Measurements from ENCODE around the gene CCDC183.
A peak's percentile ranks its signal among the peaks of the same experiment; 100 is the strongest.
"Not testable (repeated sequence)": the region's sequence is repeated elsewhere in the genome, so short reads cannot be mapped to it uniquely, and the experiment has no call there.

The CCDC183 gene

GRCh38 chr9:136796775-136797347 is 723 bp downstream of the CCDC183 start:
- H3K4me3 ChIP-seq (ENCODE audit: low read depth, low read length); H3K4me1 ChIP-seq (ENCODE audit: control insufficient read depth, insufficient read depth, low read length); H3K9ac ChIP-seq (ENCODE audit: low read depth, low read length); H3K9me3 ChIP-seq (ENCODE audit: control insufficient read depth, insufficient read depth, low read length); H3K27me3 ChIP-seq (ENCODE audit: control insufficient read depth, insufficient read depth, low read length): not testable (repeated sequence)
- H3K36me3 ChIP-seq (ENCODE audit: control insufficient read depth, insufficient read depth, low read length) = peaks cover 12% of the 10 kb centered on the region

GRCh38 chr9:136798708-136799078 is 2.6 kb downstream of the CCDC183 start:
- H3K9me3 ChIP-seq (ENCODE audit: control insufficient read depth, insufficient read depth, low read length) = no peaks in the 10 kb centered on the region
- H3K27me3 ChIP-seq (ENCODE audit: control insufficient read depth, insufficient read depth, low read length) = peaks cover 9% of the 10 kb centered on the region
- H3K9ac ChIP-seq (ENCODE audit: low read depth, low read length) = no peak overlapping the region
- peaks cover 3% of the 10 kb centered on the region for H3K4me1 ChIP-seq (ENCODE audit: control insufficient read depth, insufficient read depth, low read length)
- no peak overlapping the region for H3K4me3 ChIP-seq (ENCODE audit: low read depth, low read length)
- peaks cover 3% of the 10 kb centered on the region for H3K36me3 ChIP-seq (ENCODE audit: control insufficient read depth, insufficient read depth, low read length)

GRCh38 chr9:136799079-136799853 is 3.1 kb downstream of the CCDC183 start:
- Histone ChIP-seq H3K36me3 (ENCODE audit: control insufficient read depth, insufficient read depth, low read length) (peaks cover 2% of the 10 kb centered on the region), H3K4me3 (ENCODE audit: low read depth, low read length) (peak overlapping the region; percentile 63), H3K9me3 (ENCODE audit: control insufficient read depth, insufficient read depth, low read length) (no peaks in the 10 kb centered on the region), H3K27me3 (ENCODE audit: control insufficient read depth, insufficient read depth, low read length) (peaks cover 9% of the 10 kb centered on the region), H3K4me1 (ENCODE audit: control insufficient read depth, insufficient read depth, low read length) (peaks cover 3% of the 10 kb centered on the region), H3K9ac (ENCODE audit: low read depth, low read length) (no peak overlapping the region)

- Histone ChIP-seq H3K36me3 (ENCODE audit: control insufficient read depth, insufficient read depth, low read length) (peaks cover 2% of the 10 kb centered on the region), H3K9ac (ENCODE audit: low read depth, low read length) (no peak overlapping the region), H3K9me3 (ENCODE audit: control insufficient read depth, insufficient read depth, low read length) (no peaks in the 10 kb centered on the region), H3K27me3 (ENCODE audit: control insufficient read depth, insufficient read depth, low read length) (peaks cover 9% of the 10 kb centered on the region), H3K4me3 (ENCODE audit: low read depth, low read length) (peak overlapping the region; percentile 63), H3K4me1 (ENCODE audit: control insufficient read depth, insufficient read depth, low read length) (peaks cover 3% of the 10 kb centered on the region)
Observed at GRCh38 chr9:136799854-136800657, 3.9 kb downstream of the CCDC183 start.

GRCh38 chr9:136802321-136802720 is 6.2 kb downstream of the CCDC183 start:
- H3K9ac ChIP-seq (ENCODE audit: low read depth, low read length) = no peak overlapping the region
- H3K4me3 ChIP-seq (ENCODE audit: low read depth, low read length) = no peak overlapping the region

GRCh38 chr9:136803009-136803550 is 6.9 kb downstream of the CCDC183 start:
- not testable (repeated sequence) for H3K36me3 ChIP-seq (ENCODE audit: control insufficient read depth, insufficient read depth, low read length); H3K4me3 ChIP-seq (ENCODE audit: low read depth, low read length); H3K4me1 ChIP-seq (ENCODE audit: control insufficient read depth, insufficient read depth, low read length); H3K27me3 ChIP-seq (ENCODE audit: control insufficient read depth, insufficient read depth, low read length); H3K9me3 ChIP-seq (ENCODE audit: control insufficient read depth, insufficient read depth, low read length); H3K9ac ChIP-seq (ENCODE audit: low read depth, low read length)

More at GRCh38 chr9:136802321-136802720, 6.2 kb downstream of the CCDC183 start:
- Histone ChIP-seq H3K27me3 (ENCODE audit: control insufficient read depth, insufficient read depth, low read length) (peaks cover 9% of the 10 kb centered on the region), H3K4me1 (ENCODE audit: control insufficient read depth, insufficient read depth, low read length) (no peaks in the 10 kb centered on the region), H3K36me3 (ENCODE audit: control insufficient read depth, insufficient read depth, low read length) (peaks cover 4% of the 10 kb centered on the region), H3K9me3 (ENCODE audit: control insufficient read depth, insufficient read depth, low read length) (no peaks in the 10 kb centered on the region)

- Histone ChIP-seq H3K4me1 (ENCODE audit: control insufficient read depth, insufficient read depth, low read length) (no peaks in the 10 kb centered on the region), H3K9me3 (ENCODE audit: control insufficient read depth, insufficient read depth, low read length) (no peaks in the 10 kb centered on the region), H3K9ac (ENCODE audit: low read depth, low read length) (no peak overlapping the region), H3K4me3 (ENCODE audit: low read depth, low read length) (no peak overlapping the region), H3K27me3 (ENCODE audit: control insufficient read depth, insufficient read depth, low read length) (peaks cover 6% of the 10 kb centered on the region), H3K36me3 (ENCODE audit: control insufficient read depth, insufficient read depth, low read length) (peaks cover 4% of the 10 kb centered on the region)
Observed at GRCh38 chr9:136803551-136804508, 7.7 kb downstream of the CCDC183 start.

GRCh38 chr9:136804509-136805206 is 8.5 kb downstream of the CCDC183 start:
- H3K4me1 ChIP-seq (ENCODE audit: control insufficient read depth, insufficient read depth, low read length) = no peaks in the 10 kb centered on the region

GRCh38 chr9:136805207-136805740 is 9.1 kb downstream of the CCDC183 start:
- Histone ChIP-seq H3K4me1 (ENCODE audit: control insufficient read depth, insufficient read depth, low read length) (no peaks in the 10 kb centered on the region), H3K9me3 (ENCODE audit: control insufficient read depth, insufficient read depth, low read length) (no peaks in the 10 kb centered on the region), H3K27me3 (ENCODE audit: control insufficient read depth, insufficient read depth, low read length) (no peaks in the 10 kb centered on the region), H3K36me3 (ENCODE audit: control insufficient read depth, insufficient read depth, low read length) (peaks cover 4% of the 10 kb centered on the region), H3K9ac (ENCODE audit: low read depth, low read length) (no peak overlapping the region), H3K4me3 (ENCODE audit: low read depth, low read length) (no peak overlapping the region)

More at GRCh38 chr9:136804509-136805206, 8.5 kb downstream of the CCDC183 start:
- Histone ChIP-seq H3K4me3 (ENCODE audit: low read depth, low read length) (no peak overlapping the region), H3K36me3 (ENCODE audit: control insufficient read depth, insufficient read depth, low read length) (peaks cover 4% of the 10 kb centered on the region), H3K9ac (ENCODE audit: low read depth, low read length) (no peak overlapping the region), H3K9me3 (ENCODE audit: control insufficient read depth, insufficient read depth, low read length) (no peaks in the 10 kb centered on the region), H3K27me3 (ENCODE audit: control insufficient read depth, insufficient read depth, low read length) (no peaks in the 10 kb centered on the region)

GRCh38 chr9:136806067-136806466 is 9.9 kb downstream of the CCDC183 start:
- Histone ChIP-seq H3K27me3 (ENCODE audit: control insufficient read depth, insufficient read depth, low read length) (no peaks in the 10 kb centered on the region), H3K9me3 (ENCODE audit: control insufficient read depth, insufficient read depth, low read length) (no peaks in the 10 kb centered on the region), H3K36me3 (ENCODE audit: control insufficient read depth, insufficient read depth, low read length) (peaks cover 4% of the 10 kb centered on the region), H3K9ac (ENCODE audit: low read depth, low read length) (no peak overlapping the region), H3K4me3 (ENCODE audit: low read depth, low read length) (no peak overlapping the region), H3K4me1 (ENCODE audit: control insufficient read depth, insufficient read depth, low read length) (no peaks in the 10 kb centered on the region)

All from iPS-15b (cell line).